GM19193 (cell line): Measurements from ENCODE around the gene IL17REL.

Experiments
- POLR2A ChIP-seq: IDR thresholded peaks from 4 replicates; pipeline ENCODE4 v1.6.1; 2011; ENCODE audit not compliant: insufficient read depth, insufficient read length; ENCODE audit errors: extremely low read depth

The IL17REL gene

GRCh38 chr22:49994361-49995040 lies 18.1 kb downstream of the IL17REL start:
- TF ChIP-seq POLR2A = no peak

- no peak for TF ChIP-seq POLR2A
Observed at GRCh38 chr22:49993649-49994360, 18.8 kb downstream of the IL17REL start.

GRCh38 chr22:49992921-49993648 lies 19.5 kb downstream of the IL17REL start:
- no peak for TF ChIP-seq POLR2A

- TF ChIP-seq POLR2A = no peak
Observed at GRCh38 chr22:49991907-49992533, 20.5 kb downstream of the IL17REL start.

- TF ChIP-seq POLR2A = no peak
Observed at GRCh38 chr22:49991167-49991566, 21.4 kb downstream of the IL17REL start.

GRCh38 chr22:49986325-49986724 lies 26.2 kb downstream of the IL17REL start:
- TF ChIP-seq POLR2A = no peak

GRCh38 chr22:49983148-49984042 lies 29.2 kb downstream of the IL17REL start:
- no peak for TF ChIP-seq POLR2A

- TF ChIP-seq POLR2A = no peak
Observed at GRCh38 chr22:49979587-49980264, 32.8 kb downstream of the IL17REL start.

GRCh38 chr22:49977578-49977977 lies 35.0 kb downstream of the IL17REL start:
- no peak for TF ChIP-seq POLR2A

- no peak for TF ChIP-seq POLR2A
Observed at GRCh38 chr22:49976439-49977175, 36.0 kb downstream of the IL17REL start.

- TF ChIP-seq POLR2A = no peak
Observed at GRCh38 chr22:49975543-49976389, 36.8 kb downstream of the IL17REL start.
